NCI-H187 treated with DMSO at 0.1 percent for 48 hours (cell line): ENCODE results near the gene LGSN.
"Not testable (repeated sequence)": the region's sequence is repeated elsewhere in the genome, so short reads cannot be mapped to it uniquely, and the experiment has no call there.

Source experiments
- DNase-seq: peaks from one replicate; lab custom pipeline; 2025; lab: John Stamatoyannopoulos, UW

LGSN gene

GRCh38 chr6:63230511-63230910, 89.3 kb downstream of the LGSN start:
- not testable (repeated sequence) for DNase-seq

- DNase-seq = not testable (repeated sequence)
These were observed 89.8 kb downstream of the LGSN start for GRCh38 chr6:63230027-63230426.

GRCh38 chr6:63227928-63228894, 91.6 kb downstream of the LGSN start:
- DNase-seq = not testable (repeated sequence)

GRCh38 chr6:63225987-63226386, 93.8 kb downstream of the LGSN start:
- DNase-seq = not testable (repeated sequence)
